K562 (cell line): ENCODE results near the gene CFAP90. TPM values are rescaled to one million over a fixed set of nuclear protein-coding genes. Genes with fewer than 3 reads are reported as not detected.

Experiments used
- DMBX1 ChIP-seq: fragments of 250-450 bp; sonication (Bioruptor Pico); IDR thresholded peaks from 2 replicates; pipeline ENCODE4 v1.8.0; 2022; ENCODE audit warnings: inconsistent platforms, mild to moderate bottlenecking, moderate library complexity, borderline replicate concordance
- FOXJ3 ChIP-seq: sonication (generic); formaldehyde crosslinking; IDR thresholded peaks from 2 replicates; pipeline ENCODE4 v1.4.0; 2020; ENCODE audit warnings: mild to moderate bottlenecking, missing genetic modification reagents
- JUN ChIP-seq, 2 experiments: sonication (generic) in 1 of 2; formaldehyde crosslinking in 1 of 2; IDR thresholded peaks; 2 replicates each; pipeline versions ENCODE4 v1.6.1 to v1.8.0; 2012 to 2022; ENCODE audit warnings: borderline replicate concordance in 2 of 2, mild to moderate bottlenecking in 2 of 2, improper control_type of control experiment in 1 of 2, low read depth in 1 of 2, low read length in 1 of 2, missing genetic modification reagents in 1 of 2
- NFATC3 ChIP-seq: fragments of 450-650 bp; IDR thresholded peaks from 2 replicates; pipeline ENCODE4 v1.6.1; 2017; ENCODE audit warnings: mild to moderate bottlenecking
- RAD51 ChIP-seq: fragments of 450-650 bp; IDR thresholded peaks from 2 replicates; pipeline ENCODE4 v1.7.1; 2016; ENCODE audit warnings: low read depth, mild to moderate bottlenecking, borderline replicate concordance
- RB1 ChIP-seq: fragments of 450-650 bp; IDR thresholded peaks from 2 replicates; pipeline ENCODE4 v1.6.1; 2017; ENCODE audit warnings: low read depth, mild to moderate bottlenecking
- RBM22 ChIP-seq: fragments of 200-400 bp; formaldehyde crosslinking; IDR thresholded peaks from 2 replicates; pipeline ENCODE4 v1.6.1; 2018; ENCODE audit warnings: low read length, low read depth; ENCODE audit not compliant: poor library complexity, severe bottlenecking
- SIN3A ChIP-seq, 2 experiments: fragments of 150-350 bp in 1 of 2; IDR thresholded peaks; 2 replicates each; pipeline ENCODE4 v1.6.1; 2011 to 2016; ENCODE audit warnings: borderline replicate concordance in 2 of 2, low read depth in 2 of 2, low read length in 2 of 2, mild to moderate bottlenecking in 2 of 2, moderate library complexity in 2 of 2; ENCODE audit not compliant: control insufficient read depth in 1 of 2
- SMARCA5 ChIP-seq: fragments of 450-650 bp; IDR thresholded peaks from 2 replicates; pipeline ENCODE4 v1.6.1; 2016
- SRF ChIP-seq, 2 experiments: fragments of 250-450, 450-650 bp in 1 of 2; sonication (Bioruptor Pico) in 1 of 2; sonication (generic) in 1 of 2; formaldehyde crosslinking; IDR thresholded peaks; 2 replicates each; pipeline versions ENCODE4 v1.5.0 to v1.5.1; 2020 to 2022; ENCODE audit warnings: mild to moderate bottlenecking in 1 of 2, missing genetic modification reagents in 1 of 2
- STAT5A ChIP-seq: IDR thresholded peaks from 2 replicates; pipeline ENCODE4 v1.6.1; 2012; ENCODE audit warnings: low read length, inconsistent platforms, borderline replicate concordance
- YY1 ChIP-seq, 3 experiments: IDR thresholded peaks; 2 replicates each; pipeline ENCODE4 v1.6.1; 2011; ENCODE audit warnings: low read length in 2 of 3, mild to moderate bottlenecking in 2 of 3, moderate library complexity in 2 of 3, borderline replicate concordance in 1 of 3, control low read depth in 1 of 3, low read depth in 1 of 3; ENCODE audit not compliant: insufficient read depth in 3 of 3, insufficient replicate concordance in 2 of 3, control insufficient read depth in 1 of 3, insufficient read length in 1 of 3; ENCODE audit errors: extremely low read depth in 1 of 3
- ZNF134 ChIP-seq: fragments of 250-450 bp; sonication (Bioruptor Pico); conservative IDR thresholded peaks from 2 replicates; pipeline ENCODE4 v1.4.0; 2020
- ZNF274 ChIP-seq: IDR thresholded peaks from 2 replicates; pipeline ENCODE4 v1.6.1; 2011; ENCODE audit warnings: low read depth, mild to moderate bottlenecking, low read length, moderate library complexity, borderline replicate concordance
- polyA plus RNA-seq, 8 experiments: library from polyadenylated mRNA; depleted of rRNA in 4 of 8; stranded (reverse) in 5 of 8; unstranded in 3 of 8; fragments of >200 nt; fragmentation: Nextera tagmentation in 2 of 8; fragmentation: Illumina TruSeq in 1 of 8; extraction: Ambion mirVana in 2 of 8; extraction: Trizol in 1 of 8; gene quantifications; 2 replicates each; pipeline versions ENCODE4 v1.2.1 to v1.2.3, GENCODE V29; 2011 to 2014; ENCODE audit warnings: inconsistent platforms in 1 of 8, missing spikeins in 1 of 8
- total RNA-seq, 7 experiments: library from RNA; depleted of rRNA in 6 of 7; stranded (reverse); fragments of >200 nt in 6 of 7; fragmentation: Illumina TruSeq in 2 of 7; extraction: Trizol in 2 of 7; gene quantifications; 2 replicates each; pipeline versions ENCODE4 v1.2.1 to v1.2.3, GENCODE V29; 2011 to 2021; ENCODE audit warnings: low replicate concordance in 1 of 7
- TF ChIP-seq, protein P1 (sequence below): fragments of 450-650 bp; formaldehyde crosslinking; IDR thresholded peaks from 2 replicates; pipeline ENCODE4 v1.4.0; 2020; ENCODE audit warnings: mild to moderate bottlenecking, mixed read lengths
- TF ChIP-seq, protein P2 (sequence below): sonication (generic); IDR thresholded peaks from 2 replicates; pipeline ENCODE4 v1.6.1; 2016
- TF ChIP-seq, protein P3 (sequence below): fragments of 450-650 bp; formaldehyde crosslinking; IDR thresholded peaks from 2 replicates; pipeline ENCODE4 v1.4.0; 2020; ENCODE audit warnings: mild to moderate bottlenecking, moderate library complexity
- TF ChIP-seq, protein P4 (sequence below), 2 experiments: fragments of 450-650 bp in 1 of 2; sonication (generic) in 1 of 2; formaldehyde crosslinking in 1 of 2; IDR thresholded peaks in 1 of 2; conservative IDR thresholded peaks in 1 of 2; 2 replicates each; pipeline versions ENCODE4 v1.6.1 to v1.8.1; 2016 to 2023; ENCODE audit warnings: mild to moderate bottlenecking in 2 of 2, moderate library complexity in 2 of 2, inconsistent platforms in 1 of 2, missing genetic modification reagents in 1 of 2
- TF ChIP-seq, protein P5 (sequence below), 2 experiments: fragments of 450-650 bp in 1 of 2; sonication (generic) in 1 of 2; formaldehyde crosslinking; conservative IDR thresholded peaks; 2 replicates each; pipeline versions ENCODE4 v1.4.0 to v1.8.1; 2020 to 2022; ENCODE audit warnings: mild to moderate bottlenecking in 1 of 2, missing genetic modification reagents in 1 of 2

CFAP90 gene
- total and polyA plus RNA-seq, 9 of the 15 experiments (the other 6 are each of a cell fraction or from before 2014, with no cell fraction given): not detected

DNA sequence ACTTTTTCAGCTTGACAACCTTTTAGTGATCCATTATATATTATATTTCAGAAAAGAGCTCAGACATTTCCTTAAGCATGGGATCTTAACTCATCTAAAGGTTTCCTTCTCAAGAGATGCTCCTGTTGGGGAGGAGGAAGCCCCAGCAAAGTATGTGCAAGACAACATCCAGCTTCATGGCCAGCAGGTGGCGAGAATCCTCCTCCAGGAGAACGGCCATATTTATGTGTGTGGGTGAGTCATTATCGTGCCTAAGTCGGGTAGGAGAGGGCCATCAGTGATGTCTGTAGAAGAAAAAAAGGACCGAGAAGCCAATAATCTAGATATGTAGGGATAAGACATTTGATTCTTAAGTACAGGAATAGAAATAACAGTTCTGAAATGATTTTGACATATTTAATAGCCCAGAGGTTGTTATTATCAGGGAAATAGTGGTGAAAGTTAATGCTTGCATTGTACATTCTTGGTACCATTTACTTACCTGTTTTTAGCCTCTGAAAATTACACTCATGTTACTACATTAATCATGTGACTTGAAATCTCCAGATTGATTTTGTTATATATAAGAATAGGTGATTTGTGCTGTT is 46.2 kb upstream of the CFAP90 start (continued):
- TF ChIP-seq, protein P1, sequence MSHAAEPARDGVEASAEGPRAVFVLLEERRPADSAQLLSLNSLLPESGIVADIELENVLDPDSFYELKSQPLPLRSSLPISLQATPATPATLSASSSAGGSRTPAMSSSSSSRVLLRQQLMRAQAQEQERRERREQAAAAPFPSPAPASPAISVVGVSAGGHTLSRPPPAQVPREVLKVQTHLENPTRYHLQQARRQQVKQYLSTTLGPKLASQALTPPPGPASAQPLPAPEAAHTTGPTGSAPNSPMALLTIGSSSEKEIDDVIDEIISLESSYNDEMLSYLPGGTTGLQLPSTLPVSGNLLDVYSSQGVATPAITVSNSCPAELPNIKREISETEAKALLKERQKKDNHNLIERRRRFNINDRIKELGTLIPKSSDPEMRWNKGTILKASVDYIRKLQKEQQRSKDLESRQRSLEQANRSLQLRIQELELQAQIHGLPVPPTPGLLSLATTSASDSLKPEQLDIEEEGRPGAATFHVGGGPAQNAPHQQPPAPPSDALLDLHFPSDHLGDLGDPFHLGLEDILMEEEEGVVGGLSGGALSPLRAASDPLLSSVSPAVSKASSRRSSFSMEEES (CRISPR knock-in tag): peak; percentile 76
- TF ChIP-seq ZNF134 (no peak), SIN3A (IDR thresholded peaks at IDR 0.05; ENCODE audit: borderline replicate concordance in 2 of 2, control insufficient read depth in 1 of 2, low read depth in 2 of 2, low read length in 2 of 2) (no peak), RBM22 (no peak), YY1 (IDR thresholded peaks at IDR 0.05; ENCODE audit: borderline replicate concordance in 1 of 3, control insufficient read depth in 1 of 3, extremely low read depth in 1 of 3, insufficient read depth in 3 of 3, insufficient read length in 1 of 3, insufficient replicate concordance in 2 of 3, low read depth in 1 of 3, low read length in 2 of 3) (peak in 2 of 3 experiments; percentile 73 to 88), NFATC3 (no peak), SRF (CRISPR knock-in tag; IDR thresholded peaks at IDR 0.05) (no peak), SMARCA5 (no peak), ZNF274 (no peak), RAD51 (no peak), FOXJ3 (CRISPR knock-in tag) (no peak), STAT5A (no peak), JUN (IDR thresholded peaks at IDR 0.05; ENCODE audit: borderline replicate concordance, low read depth, low read length) (no peak), JUN (CRISPR knock-in tag; IDR thresholded peaks at IDR 0.05; ENCODE audit: borderline replicate concordance) (no peak), DMBX1 (CRISPR knock-in tag) (no peak), RB1 (no peak)
- TF ChIP-seq, protein P2, sequence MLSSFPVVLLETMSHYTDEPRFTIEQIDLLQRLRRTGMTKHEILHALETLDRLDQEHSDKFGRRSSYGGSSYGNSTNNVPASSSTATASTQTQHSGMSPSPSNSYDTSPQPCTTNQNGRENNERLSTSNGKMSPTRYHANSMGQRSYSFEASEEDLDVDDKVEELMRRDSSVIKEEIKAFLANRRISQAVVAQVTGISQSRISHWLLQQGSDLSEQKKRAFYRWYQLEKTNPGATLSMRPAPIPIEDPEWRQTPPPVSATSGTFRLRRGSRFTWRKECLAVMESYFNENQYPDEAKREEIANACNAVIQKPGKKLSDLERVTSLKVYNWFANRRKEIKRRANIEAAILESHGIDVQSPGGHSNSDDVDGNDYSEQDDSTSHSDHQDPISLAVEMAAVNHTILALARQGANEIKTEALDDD: no peak
- TF ChIP-seq, protein P3, sequence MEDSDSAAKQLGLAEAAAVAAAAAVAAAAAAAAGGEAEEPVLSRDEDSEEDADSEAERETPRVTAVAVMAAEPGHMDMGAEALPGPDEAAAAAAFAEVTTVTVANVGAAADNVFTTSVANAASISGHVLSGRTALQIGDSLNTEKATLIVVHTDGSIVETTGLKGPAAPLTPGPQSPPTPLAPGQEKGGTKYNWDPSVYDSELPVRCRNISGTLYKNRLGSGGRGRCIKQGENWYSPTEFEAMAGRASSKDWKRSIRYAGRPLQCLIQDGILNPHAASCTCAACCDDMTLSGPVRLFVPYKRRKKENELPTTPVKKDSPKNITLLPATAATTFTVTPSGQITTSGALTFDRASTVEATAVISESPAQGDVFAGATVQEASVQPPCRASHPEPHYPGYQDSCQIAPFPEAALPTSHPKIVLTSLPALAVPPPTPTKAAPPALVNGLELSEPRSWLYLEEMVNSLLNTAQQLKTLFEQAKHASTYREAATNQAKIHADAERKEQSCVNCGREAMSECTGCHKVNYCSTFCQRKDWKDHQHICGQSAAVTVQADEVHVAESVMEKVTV (CRISPR knock-in tag): no peak
- TF ChIP-seq, protein P4, sequence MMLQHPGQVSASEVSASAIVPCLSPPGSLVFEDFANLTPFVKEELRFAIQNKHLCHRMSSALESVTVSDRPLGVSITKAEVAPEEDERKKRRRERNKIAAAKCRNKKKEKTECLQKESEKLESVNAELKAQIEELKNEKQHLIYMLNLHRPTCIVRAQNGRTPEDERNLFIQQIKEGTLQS (IDR thresholded peaks at IDR 0.05): peak; percentile 67
- TF ChIP-seq, protein P4 (CRISPR knock-in tag; conservative IDR thresholded peaks at IDR 0.05): no peak
- TF ChIP-seq, protein P5, sequence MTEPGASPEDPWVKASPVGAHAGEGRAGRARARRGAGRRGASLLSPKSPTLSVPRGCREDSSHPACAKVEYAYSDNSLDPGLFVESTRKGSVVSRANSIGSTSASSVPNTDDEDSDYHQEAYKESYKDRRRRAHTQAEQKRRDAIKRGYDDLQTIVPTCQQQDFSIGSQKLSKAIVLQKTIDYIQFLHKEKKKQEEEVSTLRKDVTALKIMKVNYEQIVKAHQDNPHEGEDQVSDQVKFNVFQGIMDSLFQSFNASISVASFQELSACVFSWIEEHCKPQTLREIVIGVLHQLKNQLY (CRISPR knock-in tag; conservative IDR thresholded peaks at IDR 0.05): no peak
